BLaER1 (cell line): ENCODE results near the gene AMDHD2.
A peak's percentile ranks its signal among the peaks of the same experiment; 100 is the strongest.

Source experiments
- H3K27ac ChIP-seq: shearing (Covaris generic); formaldehyde crosslinking; 2 replicates; pipeline ENCODE4 v1.8.1; 2022
- H3K27me3 ChIP-seq: shearing (Covaris generic); formaldehyde crosslinking; 2 replicates; pipeline ENCODE4 v1.8.1; 2022
- H3K36me3 ChIP-seq: shearing (Covaris generic); formaldehyde crosslinking; 2 replicates; pipeline ENCODE4 v1.8.1; 2022
- H3K4me1 ChIP-seq: shearing (Covaris generic); formaldehyde crosslinking; 2 replicates; pipeline ENCODE4 v1.8.1; 2022
- H3K4me2 ChIP-seq: shearing (Covaris generic); formaldehyde crosslinking; 2 replicates; pipeline ENCODE4 v1.8.1; 2022
- H3K4me3 ChIP-seq: shearing (Covaris generic); formaldehyde crosslinking; 2 replicates; pipeline ENCODE4 v1.8.1; 2022
- H3K9ac ChIP-seq: shearing (Covaris generic); formaldehyde crosslinking; 2 replicates; pipeline ENCODE4 v1.8.1; 2022
- H3K9me3 ChIP-seq: shearing (Covaris generic); formaldehyde crosslinking; 2 replicates; pipeline ENCODE4 v1.8.1; 2022
- H4K20me1 ChIP-seq: shearing (Covaris generic); formaldehyde crosslinking; 2 replicates; pipeline ENCODE4 v1.8.1; 2022
- Cebpa-rat ChIP-seq: shearing (Covaris generic); IDR thresholded peaks from 2 replicates; pipeline ENCODE4 v1.8.1; 2022

Gene AMDHD2, protein sequence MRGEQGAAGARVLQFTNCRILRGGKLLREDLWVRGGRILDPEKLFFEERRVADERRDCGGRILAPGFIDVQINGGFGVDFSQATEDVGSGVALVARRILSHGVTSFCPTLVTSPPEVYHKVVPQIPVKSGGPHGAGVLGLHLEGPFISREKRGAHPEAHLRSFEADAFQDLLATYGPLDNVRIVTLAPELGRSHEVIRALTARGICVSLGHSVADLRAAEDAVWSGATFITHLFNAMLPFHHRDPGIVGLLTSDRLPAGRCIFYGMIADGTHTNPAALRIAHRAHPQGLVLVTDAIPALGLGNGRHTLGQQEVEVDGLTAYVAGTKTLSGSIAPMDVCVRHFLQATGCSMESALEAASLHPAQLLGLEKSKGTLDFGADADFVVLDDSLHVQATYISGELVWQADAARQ

DNA sequence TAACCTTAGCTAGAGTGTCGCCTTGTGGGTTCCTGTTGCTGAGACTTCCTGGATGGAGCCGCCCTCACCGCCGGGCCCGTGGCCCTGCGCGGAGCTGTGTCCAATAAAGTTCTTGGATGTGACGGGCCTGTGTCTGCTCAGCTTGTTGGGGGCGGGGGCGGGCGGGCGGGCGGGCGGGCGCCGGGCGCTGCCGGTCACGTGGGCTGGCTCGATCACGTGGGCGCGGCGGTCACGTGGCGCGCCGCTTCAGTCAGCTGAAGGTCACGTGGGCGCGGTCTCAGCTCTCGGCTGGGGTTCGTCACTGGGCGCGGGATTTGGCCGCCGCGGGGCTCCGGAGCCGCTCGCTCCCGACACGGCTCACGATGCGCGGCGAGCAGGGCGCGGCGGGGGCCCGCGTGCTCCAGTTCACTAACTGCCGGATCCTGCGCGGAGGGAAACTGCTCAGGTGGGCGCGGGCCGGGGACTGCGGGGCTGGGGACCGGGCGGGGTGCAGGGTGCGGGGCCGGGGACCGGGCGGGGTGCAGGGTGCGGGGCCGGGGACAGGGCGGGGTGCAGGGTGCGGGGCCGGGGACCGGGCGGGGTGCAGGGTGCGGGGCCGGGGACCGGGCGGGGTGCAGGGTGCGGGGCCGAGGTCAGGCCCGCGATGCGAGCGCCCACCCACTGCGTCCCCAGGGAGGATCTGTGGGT, at the start of gene AMDHD2:
TSS of gene AMDHD2 (plus strand) at position 275 of the 687 bp plus-strand sequence. CDS start at position 363, 88 bp downstream.
- Histone ChIP-seq H3K4me3 (peak within 1 kb of the TSS; percentile 74), H3K9ac (peak within 1 kb of the TSS; percentile 83), H3K27ac (peak within 1 kb of the TSS; percentile 73), H3K9me3 (no peaks in the 10 kb centered on the region), H4K20me1 (peaks cover 73% of the 10 kb centered on the region), H3K4me1 (peaks cover 42% of the 10 kb centered on the region), H3K36me3 (peaks cover 61% of the 10 kb centered on the region), H3K27me3 (no peaks in the 10 kb centered on the region), H3K4me2 (peak within 1 kb of the TSS; percentile 95)
- no peak for TF ChIP-seq Cebpa-rat

DNA sequence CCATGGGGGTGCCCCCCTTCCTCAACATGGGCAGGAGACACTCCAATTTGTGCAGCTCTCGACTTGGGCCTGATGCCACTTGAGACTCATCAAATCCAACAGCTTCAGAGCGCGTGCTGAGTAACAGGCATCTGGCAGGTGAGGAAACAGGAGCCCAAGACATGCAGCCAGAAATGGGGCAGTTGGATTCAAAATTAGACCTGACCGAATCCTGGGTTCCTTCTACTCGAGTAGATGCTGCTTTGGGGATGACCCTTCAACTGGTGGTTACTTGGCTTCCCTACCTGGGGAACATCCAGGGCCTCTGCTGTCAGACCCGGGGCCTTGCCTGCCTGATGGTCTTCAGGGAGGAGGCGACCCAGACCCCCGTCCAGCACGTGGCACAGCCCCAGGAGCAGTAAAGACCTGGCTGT, 49.6 kb upstream of the AMDHD2 start:
- Histone ChIP-seq H3K9me3 (no peaks in the 10 kb centered on the region), H3K4me2 (peak overlapping the region; percentile 99), H3K27me3 (no peaks in the 10 kb centered on the region), H3K9ac (peak overlapping the region; percentile 82), H3K4me3 (peak overlapping the region; percentile 98), H3K36me3 (no peaks in the 10 kb centered on the region), H3K27ac (peak overlapping the region; percentile 94), H3K4me1 (peaks cover 76% of the 10 kb centered on the region), H4K20me1 (peaks cover 23% of the 10 kb centered on the region)
- TF ChIP-seq Cebpa-rat, result no peak

DNA sequence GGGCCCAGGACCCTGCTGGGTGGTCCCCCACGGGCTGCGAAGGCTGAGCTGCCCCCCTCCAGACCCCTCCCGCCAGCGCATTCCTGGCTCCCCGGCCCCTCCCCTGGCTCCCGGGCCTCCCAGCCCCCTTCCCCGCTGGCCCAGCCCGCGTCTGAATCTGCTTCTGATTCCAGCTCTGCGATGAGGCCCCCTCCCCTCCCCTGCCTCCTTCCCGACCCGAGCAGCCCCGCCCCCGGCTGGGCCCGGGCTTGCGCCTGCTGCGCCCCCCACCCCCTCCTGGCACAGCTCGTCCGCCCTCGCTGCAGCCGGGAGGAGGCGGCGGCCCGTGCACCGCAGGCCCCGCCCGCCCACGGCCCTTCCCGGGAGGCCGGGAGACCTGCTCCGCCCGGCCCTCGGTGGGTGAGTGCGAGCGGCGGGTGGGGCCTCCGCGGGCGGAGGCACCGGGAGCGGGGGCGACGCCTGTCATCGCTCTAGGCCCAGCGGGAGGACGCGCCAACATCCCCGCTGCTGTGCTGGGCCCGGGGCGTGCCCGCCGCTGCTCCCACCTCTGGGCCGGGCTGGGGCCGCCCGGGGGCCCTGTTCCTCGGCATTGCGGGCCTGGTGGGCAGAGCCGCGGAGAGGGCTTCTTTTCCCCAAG, 49.0 kb upstream of the AMDHD2 start, which contains the start of gene NTN3:
TSS of gene NTN3 (plus strand) at position 282 of the 637 bp plus-strand sequence. CDS start 405 bp downstream, outside the sequence.
- Histone ChIP-seq H3K9ac (peak within 1 kb of the TSS; percentile 82), H3K4me2 (peak within 1 kb of the TSS; percentile 99), H3K27me3 (no peaks in the 10 kb centered on the region), H3K36me3 (no peaks in the 10 kb centered on the region), H3K9me3 (no peaks in the 10 kb centered on the region), H3K27ac (peak within 1 kb of the TSS; percentile 94), H4K20me1 (peaks cover 29% of the 10 kb centered on the region), H3K4me3 (peak within 1 kb of the TSS; percentile 98), H3K4me1 (peaks cover 76% of the 10 kb centered on the region)
- no peak for TF ChIP-seq Cebpa-rat

DNA sequence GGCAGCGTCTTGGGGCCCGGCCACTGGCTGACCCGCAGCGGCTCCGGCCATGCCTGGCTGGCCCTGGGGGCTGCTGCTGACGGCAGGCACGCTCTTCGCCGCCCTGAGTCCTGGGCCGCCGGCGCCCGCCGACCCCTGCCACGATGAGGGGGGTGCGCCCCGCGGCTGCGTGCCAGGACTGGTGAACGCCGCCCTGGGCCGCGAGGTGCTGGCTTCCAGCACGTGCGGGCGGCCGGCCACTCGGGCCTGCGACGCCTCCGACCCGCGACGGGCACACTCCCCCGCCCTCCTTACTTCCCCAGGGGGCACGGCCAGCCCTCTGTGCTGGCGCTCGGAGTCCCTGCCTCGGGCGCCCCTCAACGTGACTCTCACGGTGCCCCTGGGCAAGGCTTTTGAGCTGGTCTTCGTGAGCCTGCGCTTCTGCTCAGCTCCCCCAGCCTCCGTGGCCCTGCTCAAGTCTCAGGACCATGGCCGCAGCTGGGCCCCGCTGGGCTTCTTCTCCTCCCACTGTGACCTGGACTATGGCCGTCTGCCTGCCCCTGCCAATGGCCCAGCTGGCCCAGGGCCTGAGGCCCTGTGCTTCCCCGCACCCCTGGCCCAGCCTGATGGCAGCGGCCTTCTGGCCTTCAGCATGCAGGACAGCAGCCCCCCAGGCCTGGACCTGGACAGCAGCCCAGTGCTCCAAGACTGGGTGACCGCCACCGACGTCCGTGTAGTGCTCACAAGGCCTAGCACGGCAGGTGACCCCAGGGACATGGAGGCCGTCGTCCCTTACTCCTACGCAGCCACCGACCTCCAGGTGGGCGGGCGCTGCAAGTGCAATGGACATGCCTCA, 48.3 kb upstream of the AMDHD2 start:
- Histone ChIP-seq H3K4me1 (peaks cover 76% of the 10 kb centered on the region), H3K27ac (peak overlapping the region; percentile 94), H3K27me3 (no peaks in the 10 kb centered on the region), H3K36me3 (no peaks in the 10 kb centered on the region), H4K20me1 (peaks cover 32% of the 10 kb centered on the region), H3K4me2 (peak overlapping the region; percentile 99), H3K4me3 (peak overlapping the region; percentile 98), H3K9me3 (no peaks in the 10 kb centered on the region), H3K9ac (peak overlapping the region; percentile 82)
- TF ChIP-seq Cebpa-rat, result no peak

DNA sequence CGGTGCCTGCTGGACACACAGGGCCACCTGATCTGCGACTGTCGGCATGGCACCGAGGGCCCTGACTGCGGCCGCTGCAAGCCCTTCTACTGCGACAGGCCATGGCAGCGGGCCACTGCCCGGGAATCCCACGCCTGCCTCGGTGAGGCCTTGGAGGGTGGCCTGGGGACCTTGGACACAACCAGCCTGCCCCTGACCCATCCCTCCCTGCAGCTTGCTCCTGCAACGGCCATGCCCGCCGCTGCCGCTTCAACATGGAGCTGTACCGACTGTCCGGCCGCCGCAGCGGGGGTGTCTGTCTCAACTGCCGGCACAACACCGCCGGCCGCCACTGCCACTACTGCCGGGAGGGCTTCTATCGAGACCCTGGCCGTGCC, 47.7 kb upstream of the AMDHD2 start:
- peak overlapping the region; percentile 99 for H3K4me2 ChIP-seq

DNA sequence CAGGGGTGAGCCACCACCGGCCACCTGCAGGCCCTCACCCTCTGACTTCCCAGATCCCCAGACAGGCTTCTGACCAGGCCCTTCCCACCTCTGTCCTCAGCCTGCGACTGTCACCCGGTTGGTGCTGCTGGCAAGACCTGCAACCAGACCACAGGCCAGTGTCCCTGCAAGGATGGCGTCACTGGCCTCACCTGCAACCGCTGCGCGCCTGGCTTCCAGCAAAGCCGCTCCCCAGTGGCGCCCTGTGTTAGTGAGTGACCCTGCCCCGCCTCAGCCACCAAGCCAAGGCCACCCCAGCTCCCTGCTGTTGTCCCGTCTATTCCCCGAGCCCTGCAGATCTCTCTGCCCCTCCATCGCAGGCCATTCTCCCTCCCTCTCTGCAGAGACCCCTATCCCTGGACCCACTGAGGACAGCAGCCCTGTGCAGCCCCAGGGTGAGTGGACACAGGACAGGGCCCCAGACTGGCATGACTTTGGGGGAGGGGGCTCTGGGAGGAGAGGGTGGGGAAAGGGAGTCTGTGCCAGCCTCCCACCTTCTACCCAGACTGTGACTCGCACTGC, 47.2 kb upstream of the AMDHD2 start:
- Histone ChIP-seq H3K27ac (peak overlapping the region; percentile 99), H3K36me3 (peaks cover 4% of the 10 kb centered on the region; the same call in 1 of the 2 replicates), H3K9me3 (no peaks in the 10 kb centered on the region), H3K27me3 (no peaks in the 10 kb centered on the region), H3K9ac (peak overlapping the region; percentile 98), H3K4me1 (peaks cover 76% of the 10 kb centered on the region), H3K4me2 (peak overlapping the region; percentile 99), H3K4me3 (peak overlapping the region; percentile 98), H4K20me1 (peaks cover 40% of the 10 kb centered on the region)
- TF ChIP-seq Cebpa-rat, result no peak

More for the DNA sequence above, 47.7 kb upstream of the AMDHD2 start:
- peak overlapping the region; percentile 98; the same call in 1 of the 2 replicates for H3K9ac ChIP-seq
- peak overlapping the region; percentile 94; the same call in 1 of the 2 replicates for H3K27ac ChIP-seq
- peaks cover 76% of the 10 kb centered on the region for H3K4me1 ChIP-seq
- no peak for TF ChIP-seq Cebpa-rat
- H3K27me3 ChIP-seq, result no peaks in the 10 kb centered on the region
- no peaks in the 10 kb centered on the region; the same call in 1 of the 2 replicates for H3K36me3 ChIP-seq
- H3K9me3 ChIP-seq, result no peaks in the 10 kb centered on the region
- peaks cover 35% of the 10 kb centered on the region for H4K20me1 ChIP-seq
- H3K4me3 ChIP-seq, result peak overlapping the region; percentile 98; the same call in 1 of the 2 replicates

DNA sequence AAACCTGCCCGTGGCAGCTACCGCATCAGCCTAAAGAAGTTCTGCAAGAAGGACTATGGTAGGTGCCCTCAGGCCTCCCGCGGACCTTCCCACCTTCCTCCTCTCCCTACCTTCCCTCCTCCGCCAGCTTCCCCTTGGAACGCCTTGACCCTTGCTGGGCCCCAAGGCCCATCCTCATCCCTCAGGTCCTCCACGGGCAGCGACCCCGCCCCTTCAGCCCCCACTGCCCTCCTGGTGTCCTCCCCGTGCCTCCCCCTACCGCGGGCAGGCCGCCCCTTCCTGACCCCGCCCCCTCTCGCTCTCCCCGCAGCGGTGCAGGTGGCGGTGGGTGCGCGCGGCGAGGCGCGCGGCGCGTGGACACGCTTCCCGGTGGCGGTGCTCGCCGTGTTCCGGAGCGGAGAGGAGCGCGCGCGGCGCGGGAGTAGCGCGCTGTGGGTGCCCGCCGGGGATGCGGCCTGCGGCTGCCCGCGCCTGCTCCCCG, 46.7 kb upstream of the AMDHD2 start:
- Histone ChIP-seq H3K9ac (peak overlapping the region; percentile 98), H3K27me3 (no peaks in the 10 kb centered on the region), H4K20me1 (peaks cover 45% of the 10 kb centered on the region), H3K9me3 (no peaks in the 10 kb centered on the region), H3K4me2 (peak overlapping the region; percentile 99), H3K36me3 (peaks cover 9% of the 10 kb centered on the region), H3K27ac (peak overlapping the region; percentile 99), H3K4me3 (peak overlapping the region; percentile 98), H3K4me1 (peaks cover 75% of the 10 kb centered on the region)
- no peak for TF ChIP-seq Cebpa-rat

DNA sequence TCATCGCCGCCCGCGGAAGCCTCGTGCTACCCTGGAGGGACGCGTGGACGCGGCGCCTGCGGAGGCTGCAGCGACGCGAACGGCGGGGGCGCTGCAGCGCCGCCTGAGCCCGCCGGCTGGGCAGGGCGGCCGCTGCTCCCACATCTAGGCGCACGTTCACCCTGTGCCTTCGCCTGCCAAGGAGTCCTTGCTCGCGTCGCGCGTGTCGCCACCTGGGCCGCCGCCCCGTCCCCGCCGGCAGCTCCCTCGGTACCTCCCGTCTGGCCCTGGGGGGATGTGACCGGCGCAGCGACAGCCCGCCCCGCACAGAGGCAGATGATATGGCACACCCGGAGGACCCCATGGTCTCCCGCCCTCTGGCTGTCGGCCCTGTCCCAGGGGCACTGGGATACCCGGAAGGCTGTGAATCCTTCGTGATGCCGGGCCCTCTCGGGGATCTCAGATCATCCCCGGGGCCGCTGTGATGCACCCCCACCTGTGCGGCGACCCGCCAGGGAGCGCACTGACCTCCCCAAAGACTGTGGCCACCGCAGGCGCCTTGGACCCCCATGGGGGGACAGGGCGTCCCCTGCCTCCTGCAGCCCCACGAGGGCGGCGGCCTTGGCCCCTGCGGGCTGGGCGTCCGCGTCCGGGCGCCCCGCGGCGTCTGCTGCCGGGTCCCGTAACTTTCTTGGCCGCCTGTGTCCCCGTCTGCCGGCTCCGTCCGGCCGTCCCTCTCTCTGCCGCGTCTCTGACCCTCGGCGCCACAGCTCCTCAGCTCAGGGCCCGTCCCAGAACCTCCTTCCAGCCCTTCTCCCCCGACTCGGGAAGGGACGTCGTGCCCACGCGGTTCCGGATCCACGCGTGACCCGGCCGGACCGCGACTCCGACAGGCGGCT, 45.9 kb upstream of the AMDHD2 start:
- H3K9ac ChIP-seq, result peak overlapping the region; percentile 98
- H4K20me1 ChIP-seq, result peaks cover 53% of the 10 kb centered on the region
- H3K4me3 ChIP-seq, result peak overlapping the region; percentile 98
- peak overlapping the region; percentile 99 for H3K27ac ChIP-seq
- no peak for TF ChIP-seq Cebpa-rat
- H3K4me1 ChIP-seq, result peaks cover 71% of the 10 kb centered on the region
- H3K36me3 ChIP-seq, result peaks cover 16% of the 10 kb centered on the region
- H3K9me3 ChIP-seq, result no peaks in the 10 kb centered on the region
- no peaks in the 10 kb centered on the region for H3K27me3 ChIP-seq
- peak overlapping the region; percentile 99 for H3K4me2 ChIP-seq
